ENCODE measurements around the gene FMNL2. TPM values are rescaled to one million over a fixed set of nuclear protein-coding genes. Genes with fewer than 3 reads are reported as not detected.
"Not testable (repeated sequence)": the region's sequence is repeated elsewhere in the genome, so short reads cannot be mapped to it uniquely, and the experiment has no call there.

Gene FMNL2
- total RNA-seq, 1 donor from 2014 or later: 1.5 TPM

DNA sequence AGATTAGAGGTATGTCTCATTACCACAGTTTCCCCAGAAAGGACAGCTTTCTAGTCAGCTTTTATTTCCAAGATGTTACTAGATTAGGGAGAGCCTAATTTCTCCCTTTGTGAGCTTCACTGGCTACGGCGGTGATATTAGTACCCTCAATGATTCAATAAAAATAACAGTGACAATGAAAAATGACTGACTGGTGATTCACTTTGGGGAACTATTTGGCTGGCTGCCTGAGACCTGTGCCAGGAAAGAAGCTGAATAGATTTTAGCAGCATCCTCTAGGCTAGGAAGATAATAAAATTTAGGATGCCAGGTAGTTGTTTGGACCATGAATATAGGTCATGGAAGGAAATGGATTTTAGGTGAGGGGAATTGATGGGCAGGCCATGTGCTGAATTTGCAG is 178.7 kb downstream of the FMNL2 start:
- intact Hi-C loops (cut with micrococcal nuclease): no loop called here

DNA sequence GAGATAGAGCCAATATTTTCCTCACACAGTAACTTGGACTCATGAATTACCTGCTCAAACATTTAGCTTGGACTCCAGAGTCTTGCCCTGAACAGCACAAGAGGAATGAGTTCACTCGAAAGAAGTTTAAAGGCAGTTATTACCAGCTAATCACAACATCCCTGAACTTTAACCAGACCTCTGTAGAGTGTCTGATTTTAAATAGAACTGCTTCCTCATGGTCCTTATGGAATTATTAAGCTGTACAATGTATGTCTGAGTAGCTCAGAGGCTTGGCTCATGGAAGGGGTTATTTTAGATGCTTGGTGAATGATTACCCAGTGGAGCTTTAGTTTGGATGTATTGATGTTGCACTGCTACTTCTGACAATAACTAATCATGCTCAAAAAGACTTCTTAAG is 183.1 kb downstream of the FMNL2 start:
- intact Hi-C loops (cut with micrococcal nuclease): no loop called here

DNA sequence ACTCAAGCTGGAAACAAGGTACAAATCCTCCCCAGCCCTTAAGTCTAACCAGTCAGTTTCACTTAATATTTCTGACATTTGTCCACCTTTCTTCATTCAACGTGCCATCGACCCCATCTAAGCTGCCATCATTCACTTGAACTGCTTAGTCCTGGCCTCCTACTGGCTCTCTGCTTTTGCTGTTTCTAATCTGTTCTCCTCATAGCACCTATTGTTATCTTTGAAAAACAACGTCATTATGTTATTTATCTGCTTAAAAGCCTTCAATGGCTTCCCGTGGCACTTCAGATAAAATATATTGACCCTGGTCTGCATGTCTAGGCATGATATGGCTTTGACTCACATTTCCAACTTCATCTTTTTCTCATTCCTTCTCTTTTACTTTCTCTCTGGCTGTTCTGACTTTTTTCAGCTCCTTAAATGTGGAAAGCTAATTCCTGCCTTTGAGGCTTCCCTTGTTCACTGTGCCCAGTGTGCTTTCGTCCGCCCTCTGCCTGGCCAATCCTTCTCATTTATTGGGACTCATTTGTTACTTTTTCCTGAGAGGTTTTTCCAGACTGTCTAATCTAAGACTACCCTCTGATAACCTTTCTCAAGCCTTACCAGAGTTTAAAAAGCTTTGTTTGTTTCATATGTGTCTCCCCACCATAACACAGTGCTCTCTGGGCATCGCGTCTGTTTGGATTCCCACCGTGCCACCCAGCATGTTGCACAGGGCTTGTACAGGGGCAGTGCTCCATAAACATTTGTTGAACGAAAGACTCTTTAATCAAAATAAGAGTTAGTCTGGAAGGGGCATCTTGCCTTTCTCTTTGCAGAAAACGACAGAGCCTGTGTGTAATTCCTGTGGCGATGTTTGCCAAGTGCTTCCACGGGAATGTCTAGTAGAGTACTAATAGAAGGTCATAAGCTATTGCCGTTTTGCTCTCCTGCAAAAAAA is 183.9 kb downstream of the FMNL2 start:
- intact Hi-C loops (cut with micrococcal nuclease): no loop called here

GRCh38 chr2:152519581-152519952 is 184.6 kb downstream of the FMNL2 start:
- intact Hi-C loops (cut with micrococcal nuclease): no loop called here

DNA sequence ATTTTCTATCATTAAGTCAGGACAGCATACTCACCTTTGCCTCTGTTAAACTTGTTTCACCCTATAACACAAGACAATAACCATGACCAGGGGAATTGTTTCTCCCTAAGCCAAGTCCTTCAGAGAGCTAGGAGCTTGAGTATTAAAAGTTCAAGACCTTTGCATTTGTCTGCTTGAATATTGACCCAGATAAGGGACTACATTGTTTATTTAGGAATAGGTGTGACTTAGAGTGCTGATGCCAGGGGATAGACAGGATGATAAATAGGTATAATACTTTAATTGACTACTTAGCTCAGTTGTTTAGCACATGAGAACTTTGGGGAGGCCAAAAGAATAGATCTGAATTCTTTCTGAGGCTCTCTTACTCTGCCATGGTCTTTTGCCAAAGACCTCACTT is 185.8 kb downstream of the FMNL2 start:
- intact Hi-C loops (cut with micrococcal nuclease): no loop called here

DNA sequence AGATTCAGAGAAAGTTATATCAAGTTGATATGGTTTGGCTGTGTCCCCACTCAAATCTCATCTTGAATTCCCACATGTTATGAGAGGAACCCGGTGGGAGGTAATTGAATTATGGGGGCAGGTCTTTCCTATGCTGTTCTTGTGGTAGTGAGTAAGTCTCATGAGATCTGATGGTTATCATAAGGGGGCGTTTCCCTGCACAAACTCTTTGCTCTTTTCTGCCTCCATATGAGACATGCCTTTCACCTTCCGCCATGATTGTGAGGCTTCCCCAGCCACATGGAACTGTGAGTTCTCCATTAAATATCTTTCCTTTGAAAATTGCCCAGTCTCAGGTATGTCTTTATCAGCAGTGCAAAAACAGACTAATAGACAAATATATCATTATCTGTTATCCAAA is 187.5 kb downstream of the FMNL2 start:
- intact Hi-C loops (cut with micrococcal nuclease): not testable (repeated sequence)

DNA sequence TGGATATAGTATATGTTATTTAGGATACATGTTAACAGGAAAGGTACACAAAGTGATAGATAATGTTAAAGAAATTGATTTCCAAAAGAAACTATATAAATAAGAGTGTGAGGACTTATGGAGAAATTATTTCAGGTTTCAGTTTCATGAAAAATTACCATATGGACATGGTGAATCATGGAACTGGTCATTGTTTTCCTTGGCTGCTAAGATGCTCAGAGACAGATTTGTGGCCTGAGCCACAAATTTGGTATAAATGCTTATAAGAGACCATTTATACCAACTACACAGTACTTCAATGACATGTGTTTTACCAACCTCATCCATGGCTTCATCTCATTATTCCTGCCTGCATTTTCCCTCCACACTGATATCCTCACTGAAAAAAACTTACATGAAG is 188.1 kb downstream of the FMNL2 start:
- intact Hi-C loops (cut with micrococcal nuclease): no loop called here

- intact Hi-C loops (cut with micrococcal nuclease): no loop called here
These were observed 190.4 kb downstream of the FMNL2 start for GRCh38 chr2:152525277-152525838.

- intact Hi-C loops (cut with micrococcal nuclease): no loop called here
These were observed 194.6 kb downstream of the FMNL2 start for GRCh38 chr2:152529420-152530115.

DNA sequence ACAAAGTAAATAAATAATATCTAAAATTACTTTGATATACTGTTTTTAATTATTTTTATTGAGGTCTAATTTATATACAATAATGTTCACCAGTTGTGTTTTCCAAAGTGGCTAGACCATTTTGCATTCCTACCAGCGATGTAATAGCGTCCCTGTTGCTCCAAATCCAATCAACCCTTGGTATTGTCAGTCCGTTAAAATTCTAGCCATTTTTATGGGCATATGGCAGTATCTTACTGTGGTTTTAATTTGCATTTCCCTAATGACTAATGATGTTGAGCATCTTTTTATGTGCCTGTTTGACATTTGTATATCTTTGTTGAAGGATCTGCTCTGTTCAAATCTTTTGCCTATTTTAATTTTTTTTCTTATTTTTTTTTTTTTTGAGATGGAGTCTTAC is 197.3 kb downstream of the FMNL2 start:
- intact Hi-C loops (cut with micrococcal nuclease): no loop called here

DNA sequence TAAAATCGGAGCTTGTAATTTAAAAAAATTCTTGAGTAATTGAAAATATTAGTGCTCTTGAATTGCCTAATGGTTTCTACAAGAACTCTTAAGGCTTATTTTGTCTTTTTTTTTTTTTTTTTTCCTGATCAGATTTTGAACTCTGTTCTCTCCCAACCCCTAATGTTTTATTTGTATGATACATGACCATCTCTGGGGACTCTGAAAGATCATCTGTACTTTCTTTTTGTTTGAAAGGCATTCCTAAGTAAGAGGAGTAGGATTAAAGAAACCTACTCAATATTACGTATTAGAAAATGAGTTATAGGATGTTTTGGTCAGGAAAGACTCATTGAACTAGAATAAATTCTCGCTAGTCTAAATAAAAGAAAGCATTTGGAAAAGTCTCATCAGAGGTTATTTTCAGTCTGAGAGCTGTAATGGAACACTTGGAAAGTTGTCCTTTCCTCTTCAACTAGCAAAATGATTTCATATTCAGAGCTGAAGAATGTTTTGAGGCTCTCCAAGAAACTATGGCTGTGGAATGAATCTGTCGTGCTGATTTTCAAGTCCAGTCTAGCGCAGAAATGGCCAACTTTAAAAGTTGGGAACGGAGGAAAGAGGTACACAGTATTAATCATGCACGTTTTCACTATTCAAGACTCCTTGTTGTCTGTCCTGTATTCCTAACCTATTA is 199.6 kb downstream of the FMNL2 start:
- intact Hi-C loops (cut with micrococcal nuclease): no loop called here

- intact Hi-C loops (cut with micrococcal nuclease): no loop called here
These were observed 202.2 kb downstream of the FMNL2 start for GRCh38 chr2:152537081-152537651.

GRCh38 chr2:152539424-152539823 is 204.4 kb downstream of the FMNL2 start:
- intact Hi-C loops (cut with micrococcal nuclease): no loop called here

DNA sequence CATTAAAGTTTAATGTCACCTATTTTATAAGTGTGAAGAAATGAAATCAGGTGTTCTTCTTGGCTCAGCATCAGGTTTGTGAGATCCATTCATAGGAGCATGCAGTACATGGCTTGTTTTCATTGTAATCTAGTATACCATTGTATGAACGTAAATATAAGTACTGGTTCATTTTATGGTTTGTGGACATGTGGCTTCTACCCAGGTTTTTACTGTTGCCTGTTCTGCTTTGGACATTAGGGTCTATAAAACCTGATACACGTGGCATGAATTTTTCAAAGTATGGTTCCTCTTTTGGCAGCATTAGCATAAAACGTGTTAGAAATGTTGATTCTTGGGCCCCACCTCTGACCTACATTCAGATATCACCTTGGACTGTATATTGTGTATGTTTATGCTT is 206.7 kb downstream of the FMNL2 start:
- intact Hi-C loops (cut with micrococcal nuclease): no loop called here

DNA sequence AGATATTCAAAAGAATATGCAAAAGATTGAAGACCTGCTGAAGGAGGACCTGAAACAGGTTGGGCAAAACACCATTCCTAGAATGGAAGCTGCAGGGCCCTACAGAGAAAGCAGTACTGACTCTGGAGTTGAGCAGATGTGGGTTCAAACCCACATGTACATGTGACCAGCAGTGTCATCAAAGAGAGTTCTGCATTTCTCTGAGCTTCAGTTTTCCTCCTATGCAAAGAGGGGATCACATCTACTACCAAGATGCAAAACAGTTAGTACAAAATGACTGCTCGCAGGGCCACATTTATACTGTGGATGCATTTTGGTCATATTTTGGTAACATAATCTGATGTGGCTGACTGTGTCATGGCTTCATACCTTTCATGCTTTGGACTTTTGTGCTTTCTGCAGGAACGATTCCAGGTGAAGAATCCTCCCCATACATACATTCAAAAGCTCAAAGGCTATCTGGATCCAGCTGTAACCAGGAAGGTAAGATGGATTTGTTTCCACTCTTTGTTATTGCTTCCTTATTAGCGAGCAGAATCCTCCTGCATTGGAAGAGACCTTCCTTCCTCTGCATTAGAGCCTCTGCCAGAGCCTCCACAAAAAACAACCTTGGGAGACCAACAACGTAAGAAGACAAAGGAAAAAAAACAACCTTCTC is 207.5 kb downstream of the FMNL2 start:
- intact Hi-C loops (cut with micrococcal nuclease): no loop called here

DNA sequence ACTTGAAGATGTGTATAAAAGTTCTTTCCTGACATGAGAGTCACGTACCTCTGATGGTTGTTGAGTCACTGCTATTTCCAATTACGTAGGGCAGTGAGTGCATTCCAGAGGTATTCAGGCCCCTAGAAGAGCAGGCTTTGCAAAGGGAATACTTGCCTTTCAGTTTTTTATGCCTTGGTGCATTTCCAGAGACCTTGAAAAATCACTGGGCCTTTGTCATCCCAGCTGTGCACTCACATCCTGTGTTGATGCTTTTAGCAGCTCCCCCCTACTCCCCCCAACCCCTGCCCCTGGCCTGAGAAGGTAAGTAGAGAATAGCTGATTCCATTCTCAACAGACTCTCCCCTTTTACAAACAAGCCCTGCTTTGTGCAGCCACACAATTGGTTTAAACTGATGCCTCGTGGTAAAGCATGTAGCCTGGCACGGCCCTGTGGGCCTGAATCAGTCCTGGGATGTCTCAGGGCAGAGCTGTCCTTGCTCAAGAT is 208.1 kb downstream of the FMNL2 start:
- intact Hi-C loops (cut with micrococcal nuclease): no loop called here

DNA sequence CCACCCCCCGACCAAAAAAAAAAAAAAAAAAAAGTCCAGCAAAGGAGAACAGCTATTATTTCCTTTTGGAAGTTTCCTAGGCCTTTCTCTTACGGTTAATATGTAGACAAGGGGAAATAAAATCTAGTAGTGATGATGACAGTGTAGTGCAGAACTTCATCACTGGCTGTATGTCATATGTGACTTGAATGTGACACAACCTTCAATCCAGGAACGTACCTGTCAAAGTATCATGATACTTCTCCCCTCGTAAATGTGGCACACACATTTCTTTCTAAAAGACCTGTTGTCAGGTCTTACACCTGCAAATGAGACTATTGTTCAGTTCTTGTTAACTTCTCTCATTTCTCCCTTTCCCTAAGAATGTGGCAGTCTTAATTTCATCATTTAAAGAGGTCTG is 208.7 kb downstream of the FMNL2 start:
- intact Hi-C loops (cut with micrococcal nuclease): no loop called here

DNA sequence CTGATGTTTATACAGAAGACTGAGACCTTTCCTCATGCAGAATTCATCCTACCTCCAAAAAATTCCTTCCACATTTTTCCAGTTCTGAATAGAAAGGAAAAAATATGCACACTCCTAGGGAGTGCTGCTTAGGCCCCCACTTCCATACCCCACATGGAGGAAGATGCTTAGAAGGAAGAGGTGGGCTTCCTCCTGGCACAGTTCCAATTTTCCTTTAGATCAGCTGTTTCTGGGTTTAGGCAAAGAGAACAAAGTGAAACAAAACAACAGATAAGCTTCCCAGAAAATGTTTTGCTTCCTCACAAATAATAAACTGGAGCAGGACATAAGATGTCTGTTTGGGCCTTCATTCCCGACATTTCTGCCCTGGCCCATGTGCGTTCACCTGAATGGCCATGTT is 209.7 kb downstream of the FMNL2 start:
- intact Hi-C loops (cut with micrococcal nuclease): no loop called here

DNA sequence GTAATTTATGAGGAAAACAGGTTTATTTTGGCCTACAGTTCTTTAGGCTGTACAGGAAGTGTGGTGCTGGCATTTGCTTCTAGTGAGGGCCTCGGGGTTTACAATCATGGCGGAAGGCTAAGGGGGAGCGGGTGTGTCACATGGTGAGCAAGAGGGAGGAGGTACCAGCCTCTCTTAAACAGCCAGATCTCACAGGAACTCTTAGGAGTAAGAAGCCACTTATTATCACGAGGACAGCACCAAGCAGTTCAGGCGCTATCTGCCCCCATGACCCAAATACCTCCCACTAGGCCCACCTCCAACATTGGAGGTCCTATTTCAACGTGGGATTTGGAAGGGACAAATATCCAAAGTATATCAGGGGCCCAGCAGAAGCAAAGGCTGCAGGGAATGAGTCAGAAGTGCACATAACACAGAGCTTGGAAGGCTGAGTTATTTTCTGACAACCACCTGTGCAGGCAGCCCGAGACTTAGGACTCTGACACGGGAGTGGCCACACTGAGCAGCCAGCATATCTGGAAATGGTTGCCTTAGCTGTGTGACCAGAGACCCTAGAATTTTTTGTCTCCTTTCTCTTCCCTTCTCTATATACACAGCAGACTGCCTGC is 211.4 kb downstream of the FMNL2 start:
- intact Hi-C loops (cut with micrococcal nuclease): no loop called here

DNA sequence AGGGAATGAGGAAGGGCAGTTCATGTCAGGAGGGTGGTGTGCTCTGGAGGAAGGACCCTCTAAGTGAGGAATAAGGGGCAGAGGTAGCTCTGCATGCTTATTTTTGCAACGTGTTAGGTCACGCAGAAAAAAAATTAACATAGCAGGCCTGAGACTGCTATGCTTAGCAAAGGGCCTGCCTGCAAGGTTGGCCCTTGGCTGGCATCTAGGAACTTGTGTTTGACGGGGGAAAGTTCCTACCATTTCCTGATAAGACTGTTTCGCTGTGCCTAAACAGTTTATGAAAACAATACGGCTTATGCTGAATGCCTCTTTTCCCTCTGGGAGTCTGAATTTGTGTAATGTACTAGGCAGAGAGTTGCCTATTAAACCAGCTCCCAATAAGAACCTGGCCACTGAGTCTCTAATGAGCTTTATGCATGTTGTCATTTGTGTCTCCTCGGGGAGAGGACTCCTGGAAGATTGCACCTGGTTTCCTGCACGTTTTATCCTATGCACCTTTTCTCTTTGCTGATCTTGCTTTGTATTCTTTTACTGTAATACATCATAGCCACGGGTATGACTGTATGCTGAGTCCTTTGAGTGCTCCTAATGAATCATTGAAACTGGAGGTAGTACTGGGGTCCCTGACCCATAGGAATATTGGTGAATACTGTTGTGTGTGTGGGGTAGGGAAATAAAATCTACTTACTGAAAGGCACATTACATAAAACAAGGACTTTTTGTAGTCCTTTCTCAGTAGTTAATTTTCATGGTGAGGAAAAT is 213.3 kb downstream of the FMNL2 start:
- intact Hi-C loops (cut with micrococcal nuclease): no loop called here

All from T-helper 2 cell treated with Interferon-gamma antibody and Interleukin-4, amounts not matched to agents 100 ng/mL and 5 ng/mL, for 36 hours (primary cell).